ENCODE results near the gene LCN6.
"Not testable (repeated sequence)": the region's sequence is repeated elsewhere in the genome, so short reads cannot be mapped to it uniquely, and the experiment has no call there.

Gene LCN6

GRCh38 chr9:136705564-136705963, 42.8 kb downstream of the LCN6 start:
- peak; percentile 56 for DNase-seq

DNA sequence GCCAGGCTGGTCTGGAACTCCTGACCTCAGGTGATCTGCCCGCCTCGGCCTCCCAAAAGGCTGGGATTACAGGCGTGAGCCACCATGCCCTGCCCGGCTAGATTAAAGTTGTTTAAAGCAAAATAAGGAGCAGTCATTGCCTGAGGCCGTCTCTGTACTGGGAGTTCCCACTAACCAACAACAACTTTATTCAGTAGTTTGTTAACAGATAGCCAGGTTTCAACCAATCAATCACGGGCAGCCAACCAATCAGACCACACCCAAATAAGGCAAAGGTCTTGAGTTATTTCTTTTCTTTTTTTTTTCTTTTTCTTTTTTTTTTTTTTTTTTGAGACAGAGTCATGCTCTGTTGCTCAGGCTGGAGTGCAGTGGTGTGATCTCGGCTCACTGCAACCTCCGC, 43.6 kb downstream of the LCN6 start:
- not testable (repeated sequence) for DNase-seq

DNA sequence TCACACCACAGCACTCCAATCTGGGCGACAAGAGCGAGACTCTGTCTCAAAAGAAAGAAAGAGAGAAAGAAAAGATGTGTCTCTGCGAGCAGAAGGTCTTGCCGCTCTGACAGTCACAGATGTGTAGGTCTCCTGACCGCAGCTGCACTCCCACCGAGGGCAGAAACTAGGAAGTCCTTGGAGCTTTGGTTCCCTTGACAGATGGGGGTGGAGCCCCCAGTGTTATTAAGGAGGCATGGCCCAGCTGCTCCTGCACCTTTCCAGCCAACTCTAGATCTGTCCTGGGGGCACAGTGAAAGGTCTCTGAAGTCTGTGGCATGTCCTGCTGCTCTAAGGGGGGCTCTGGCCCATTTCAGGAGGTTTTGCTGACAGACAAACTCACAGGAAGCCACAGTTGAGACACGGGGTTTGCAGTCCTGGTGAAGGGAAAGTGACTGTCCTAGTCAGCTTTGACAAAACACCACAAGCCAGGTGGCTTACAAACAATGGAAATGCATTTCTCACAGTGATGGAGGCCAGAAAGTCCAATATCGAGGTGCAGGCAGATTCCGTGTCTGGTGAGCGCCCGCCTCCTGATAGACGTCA, 45.0 kb downstream of the LCN6 start:
- DNase-seq: peak; percentile 62

DNA sequence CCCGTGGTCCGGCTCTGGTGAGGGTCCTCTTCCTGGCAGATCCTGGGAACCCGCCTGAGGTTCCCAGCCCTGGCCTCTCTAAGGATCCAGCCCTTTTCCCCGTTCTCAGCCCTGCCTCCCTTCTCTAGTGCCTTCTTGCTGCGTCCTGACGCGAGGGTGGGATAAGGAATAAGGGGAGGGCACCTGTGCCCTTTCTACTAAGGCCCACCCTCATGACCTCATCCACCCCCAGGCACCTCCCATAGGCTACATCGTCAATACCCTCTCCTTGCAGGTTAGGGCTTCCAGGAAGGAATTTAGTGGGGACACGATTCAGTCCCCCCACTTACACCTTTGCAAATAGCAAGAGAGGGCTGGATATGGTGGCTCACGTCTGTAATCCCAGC, 46.7 kb downstream of the LCN6 start:
- no peak for DNase-seq

DNA sequence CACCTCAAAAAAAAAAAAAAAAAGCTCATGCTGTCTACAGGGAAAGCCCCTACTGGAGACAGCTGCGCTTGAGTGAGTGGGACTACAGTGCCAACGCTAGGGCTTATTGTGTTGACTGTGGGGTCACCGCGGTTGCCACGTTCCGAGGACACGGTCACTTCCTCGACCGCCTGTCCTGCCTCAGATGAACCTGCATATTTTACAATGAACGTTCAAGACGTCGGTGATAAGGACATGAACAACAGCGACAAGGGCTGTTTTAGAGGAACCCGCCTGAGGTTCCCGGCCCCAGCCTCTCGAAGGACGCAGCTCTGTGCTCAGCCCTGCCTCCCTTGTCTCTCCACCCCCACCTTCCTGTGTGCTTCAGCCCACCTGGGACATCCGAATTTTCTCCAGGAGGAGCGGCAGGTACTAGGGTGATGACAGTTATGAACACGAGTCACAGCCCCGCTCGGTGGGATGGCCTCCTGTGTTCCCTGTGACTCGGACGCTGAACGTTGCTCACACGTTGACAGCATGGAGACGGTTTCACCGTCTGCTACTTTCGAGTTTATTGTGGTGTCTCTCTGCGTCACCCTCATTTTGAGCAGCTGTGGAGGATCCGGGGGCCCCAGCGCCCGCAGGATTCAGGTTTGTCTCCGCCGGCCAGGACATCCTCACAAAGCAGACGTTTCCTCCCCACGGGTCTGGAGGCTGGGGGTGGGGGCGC, 47.2 kb downstream of the LCN6 start:
- peak; percentile 71 for DNase-seq

GRCh38 chr9:136700304-136700703, 48.0 kb downstream of the LCN6 start:
- peak; percentile 9 for DNase-seq

GRCh38 chr9:136698635-136699246, 49.6 kb downstream of the LCN6 start:
- no peak for DNase-seq

- peak; percentile 87 for DNase-seq
Observed at GRCh38 chr9:136697821-136698526, 50.4 kb downstream of the LCN6 start.

- DNase-seq: no peak
Observed at GRCh38 chr9:136697146-136697820, 51.0 kb downstream of the LCN6 start.

DNA sequence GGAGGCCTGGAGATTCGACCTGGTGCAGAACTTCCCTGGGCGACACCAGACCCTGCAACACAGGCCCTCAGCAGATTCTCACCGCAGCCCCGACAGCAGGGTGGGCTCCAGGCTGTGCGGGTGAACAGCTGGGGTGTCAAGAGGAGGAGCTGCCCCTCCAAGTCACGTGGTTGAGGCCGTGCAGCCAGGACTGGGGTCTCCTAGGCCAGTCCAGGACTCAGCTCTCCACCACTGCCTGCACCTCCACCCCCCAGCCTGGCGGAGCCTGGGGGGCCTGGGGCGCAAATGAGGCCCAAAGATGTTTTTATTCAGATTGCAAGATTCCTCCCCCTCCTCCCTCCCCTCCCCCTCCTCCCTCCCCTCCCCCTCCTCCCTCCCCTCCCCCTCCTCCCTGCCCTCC, 51.8 kb downstream of the LCN6 start:
- DNase-seq: no peak

GRCh38 chr9:136695955-136696354, 52.4 kb downstream of the LCN6 start:
- DNase-seq: no peak

DNA sequence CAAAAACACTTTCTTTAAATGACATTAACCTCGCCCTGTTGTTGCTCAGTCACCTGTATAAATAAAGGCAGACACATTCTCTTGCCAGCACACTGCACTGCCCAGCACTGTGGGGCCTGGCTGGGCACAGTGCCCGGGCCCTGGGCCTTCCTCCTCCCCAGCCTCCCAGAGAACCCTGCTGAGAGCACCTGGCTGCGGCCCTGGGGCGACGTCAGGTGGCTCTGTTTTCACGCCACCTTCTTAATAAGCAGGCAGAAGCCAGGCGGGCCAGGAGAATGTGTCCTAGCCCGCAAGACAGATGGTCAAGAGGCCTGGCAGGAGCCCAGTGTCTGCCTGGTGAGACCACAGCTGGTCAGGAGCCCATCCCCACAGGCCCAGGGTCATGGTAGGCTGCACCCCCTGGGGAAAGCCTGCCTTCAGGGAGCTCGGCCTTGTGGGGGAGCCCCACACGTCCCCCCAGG, 52.9 kb downstream of the LCN6 start:
- DNase-seq: no peak

DNA sequence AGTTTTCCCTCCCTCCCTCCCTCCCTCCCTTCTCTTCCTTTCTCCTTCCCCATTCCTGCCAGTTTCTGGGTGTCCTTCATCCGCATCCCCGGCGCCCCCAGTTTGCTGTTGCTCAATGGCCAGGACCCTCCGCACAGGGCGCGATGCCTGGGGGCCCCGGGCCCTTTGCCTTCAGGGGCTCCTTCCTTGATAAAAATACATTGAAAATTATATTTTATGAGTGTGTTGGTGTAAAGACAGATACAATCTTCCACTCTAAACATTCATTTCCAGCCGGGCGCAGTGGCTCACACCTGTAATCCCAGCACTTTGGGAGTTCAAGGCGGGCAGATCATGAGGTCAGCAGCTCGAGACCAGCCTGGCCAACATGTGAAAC, 53.5 kb downstream of the LCN6 start:
- DNase-seq: no peak

DNA sequence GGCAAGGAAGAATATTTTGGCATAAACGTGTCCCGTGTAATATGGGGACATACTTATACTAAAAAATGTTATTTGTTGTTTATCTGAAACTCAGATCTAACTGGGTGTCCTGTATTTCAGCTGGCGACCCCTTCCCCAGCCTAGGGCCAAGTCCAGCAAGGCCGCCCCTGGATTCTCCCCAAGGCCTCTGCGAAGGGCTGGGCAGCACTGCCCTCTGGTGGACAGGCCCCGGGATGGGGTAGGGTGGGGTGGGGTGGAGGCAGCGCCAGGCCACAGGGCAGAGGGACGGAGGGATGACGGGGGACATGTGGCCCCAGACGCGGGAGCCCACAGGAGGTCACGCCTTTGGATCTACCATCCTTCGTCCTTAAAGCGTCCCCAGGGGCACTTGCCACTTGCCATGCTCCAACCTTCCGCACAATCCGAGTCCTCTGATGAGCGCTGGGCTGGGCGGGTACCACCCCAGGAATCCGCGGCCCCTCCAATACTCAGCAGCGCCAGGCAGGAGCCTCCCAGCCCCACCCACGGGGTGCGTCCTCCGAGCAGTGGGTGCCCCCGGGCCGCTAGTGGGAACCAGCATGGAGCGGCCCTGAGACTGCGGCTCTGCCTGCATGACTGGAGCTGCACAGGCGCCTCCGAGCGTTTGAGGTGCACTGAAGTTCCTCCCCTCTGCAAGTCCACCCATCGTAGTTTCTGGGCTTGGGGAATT, 54.0 kb downstream of the LCN6 start:
- DNase-seq: peak; percentile 62
